ENCODE results near the gene TREM2.

TREM2 gene

DNA sequence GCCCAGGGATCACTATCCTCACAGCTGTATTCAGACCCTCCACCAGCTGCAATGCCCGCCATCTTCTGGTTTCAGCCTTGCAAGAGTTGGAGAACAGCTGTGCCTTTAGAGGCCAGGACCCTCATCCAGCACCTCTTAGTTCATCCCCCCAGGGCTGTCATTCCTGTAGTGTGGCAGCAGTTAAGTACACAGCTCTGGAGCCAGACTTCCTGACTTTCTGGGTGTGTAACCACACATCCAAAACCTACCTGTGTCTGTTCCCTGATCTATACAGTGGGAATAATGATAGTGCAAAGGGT is 452 bp upstream of the TREM2 start:
- Histone ChIP-seq H4K8ac (ENCODE audit: low read depth, low read length) (no peak overlapping the region), H2BK5ac (ENCODE audit: low read length) (no peak overlapping the region), H3K27me3 (ENCODE audit: control insufficient read depth in 3 of 3, insufficient read depth in 3 of 3, low read depth in 1 of 3, low read length in 3 of 3) (peaks cover 0 to 28% (median 0%) of the 10 kb centered on the region in 3 experiments)

DNA sequence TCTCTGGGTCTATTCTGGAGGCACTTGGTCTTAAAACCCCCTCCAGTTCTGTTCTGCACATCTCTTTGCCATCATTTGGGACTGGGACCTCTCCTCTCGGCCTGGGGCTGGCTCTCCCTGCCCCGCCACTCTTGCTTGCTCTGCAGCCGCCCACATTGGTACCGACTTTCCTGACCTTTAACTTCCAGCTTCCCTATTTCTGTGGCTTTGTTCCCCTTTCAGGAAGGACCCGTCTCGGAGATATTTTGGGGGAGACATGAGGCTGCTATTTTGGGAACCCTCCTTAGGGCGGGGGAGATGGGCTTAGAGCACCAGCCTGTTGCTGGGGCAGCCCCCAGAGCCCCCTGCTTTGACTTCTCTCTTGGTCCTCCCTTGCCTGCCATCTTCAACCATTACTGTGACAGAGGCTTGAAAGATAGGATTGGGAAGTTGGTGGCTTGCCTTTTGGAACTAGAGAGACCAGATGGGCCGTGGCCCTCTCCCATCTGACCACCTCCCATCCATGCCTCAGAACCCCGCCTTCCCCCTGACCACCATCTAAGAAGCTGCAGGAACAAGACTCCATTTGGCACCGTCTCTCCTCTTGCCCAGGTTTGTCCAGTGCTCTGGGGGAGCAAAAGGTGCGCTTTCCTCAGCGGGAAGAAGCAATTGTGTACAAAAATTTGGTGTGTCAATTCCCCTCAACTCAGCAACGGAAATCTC is 914 bp downstream of the TREM2 start:
- Histone ChIP-seq H3K4me2 (ENCODE audit: insufficient read depth, low read length, poor library complexity, severe bottlenecking) (no peak overlapping the region), H2BK12ac (ENCODE audit: low read length) (no peak overlapping the region), H2AK5ac (ENCODE audit: low read depth, low read length) (no peak overlapping the region), H3K14ac (ENCODE audit: low read length) (no peak overlapping the region), H3K18ac (ENCODE audit: low read length) (no peak overlapping the region), H3K79me1 (ENCODE audit: low read depth, low read length) (no peaks in the 10 kb centered on the region), H3K9me3 (replicated peaks in 1 of 2; ENCODE audit: control insufficient read depth in 2 of 2, insufficient read depth in 1 of 2, low read depth in 1 of 2, low read length in 2 of 2) (no peaks in the 10 kb centered on the region), H4K91ac (ENCODE audit: low read depth, low read length, poor library complexity) (no peak overlapping the region), H3K9ac (ENCODE audit: low read depth, low read length, poor library complexity) (no peak overlapping the region), H3K36me3 (replicated peaks in 1 of 2; ENCODE audit: control insufficient read depth in 2 of 2, insufficient read depth in 2 of 2, low read length in 2 of 2) (no peaks in the 10 kb centered on the region), H2AFZ (ENCODE audit: low read length) (no peak overlapping the region), H3K27me3 (ENCODE audit: control insufficient read depth in 3 of 3, insufficient read depth in 3 of 3, low read depth in 1 of 3, low read length in 3 of 3) (peaks cover 0 to 29% (median 0%) of the 10 kb centered on the region in 3 experiments), H2BK15ac (ENCODE audit: low read length) (no peak overlapping the region), H2BK120ac (ENCODE audit: low read depth, low read length) (no peak overlapping the region), H3K23ac (ENCODE audit: low read depth, low read length, poor library complexity) (no peak overlapping the region), H3K4me3 (ENCODE audit: low read length in 2 of 2) (no peak overlapping the region), H2BK5ac (ENCODE audit: low read length) (no peak overlapping the region), H3K4me1 (ENCODE audit: control insufficient read depth in 2 of 2, insufficient read depth in 1 of 2, low read depth in 1 of 2, low read length in 2 of 2) (peaks cover 0 to 4% of the 10 kb centered on the region in 2 donors), H3K27ac (replicated peaks; ENCODE audit: low read length) (no peak overlapping the region), H4K8ac (ENCODE audit: low read depth, low read length) (no peak overlapping the region), H3K4ac (ENCODE audit: low read length) (no peak overlapping the region)
- WGBS, 2 donors (ENCODE audit: extremely low coverage in 2 of 2, insufficient read length in 2 of 2, insufficient replicate concordance in 1 of 2): no CpG with 5 or more reads among the region's 13 CpGs
- no peak for DNase-seq (ENCODE audit: low spot score)

More for the DNA sequence above, 452 bp upstream of the TREM2 start:
- no peaks in the 10 kb centered on the region for H3K79me1 ChIP-seq (ENCODE audit: low read depth, low read length)
- no peak overlapping the region for H3K9ac ChIP-seq (ENCODE audit: low read depth, low read length, poor library complexity)
- no peak overlapping the region for H2BK12ac ChIP-seq (ENCODE audit: low read length)
- H3K4me2 ChIP-seq (ENCODE audit: insufficient read depth, low read length, poor library complexity, severe bottlenecking): no peak overlapping the region
- H3K4me1 ChIP-seq (ENCODE audit: control insufficient read depth in 2 of 2, insufficient read depth in 1 of 2, low read depth in 1 of 2, low read length in 2 of 2): peaks cover 0 to 4% of the 10 kb centered on the region in 2 donors
- H2AK5ac ChIP-seq (ENCODE audit: low read depth, low read length): no peak overlapping the region
- no peak overlapping the region for H4K91ac ChIP-seq (ENCODE audit: low read depth, low read length, poor library complexity)
- H3K27ac ChIP-seq (replicated peaks; ENCODE audit: low read length): no peak overlapping the region
- no peak overlapping the region for H2BK120ac ChIP-seq (ENCODE audit: low read depth, low read length)
- H3K4ac ChIP-seq (ENCODE audit: low read length): no peak overlapping the region
- DNase-seq (ENCODE audit: low spot score): no peak
- H3K23ac ChIP-seq (ENCODE audit: low read depth, low read length, poor library complexity): no peak overlapping the region
- no peaks in the 10 kb centered on the region for H3K36me3 ChIP-seq (replicated peaks in 1 of 2; ENCODE audit: control insufficient read depth in 2 of 2, insufficient read depth in 2 of 2, low read length in 2 of 2)
- no CpG with 5 or more reads among the region's 1 CpG for WGBS, 2 donors (ENCODE audit: extremely low coverage in 2 of 2, insufficient read length in 2 of 2, insufficient replicate concordance in 1 of 2)
- H2BK15ac ChIP-seq (ENCODE audit: low read length): no peak overlapping the region
- H3K9me3 ChIP-seq (replicated peaks in 1 of 2; ENCODE audit: control insufficient read depth in 2 of 2, insufficient read depth in 1 of 2, low read depth in 1 of 2, low read length in 2 of 2): no peaks in the 10 kb centered on the region
- H2AFZ ChIP-seq (ENCODE audit: low read length): no peak overlapping the region
- H3K18ac ChIP-seq (ENCODE audit: low read length): no peak overlapping the region
- no peak overlapping the region for H3K4me3 ChIP-seq (ENCODE audit: low read length in 2 of 2)
- no peak overlapping the region for H3K14ac ChIP-seq (ENCODE audit: low read length)

DNA sequence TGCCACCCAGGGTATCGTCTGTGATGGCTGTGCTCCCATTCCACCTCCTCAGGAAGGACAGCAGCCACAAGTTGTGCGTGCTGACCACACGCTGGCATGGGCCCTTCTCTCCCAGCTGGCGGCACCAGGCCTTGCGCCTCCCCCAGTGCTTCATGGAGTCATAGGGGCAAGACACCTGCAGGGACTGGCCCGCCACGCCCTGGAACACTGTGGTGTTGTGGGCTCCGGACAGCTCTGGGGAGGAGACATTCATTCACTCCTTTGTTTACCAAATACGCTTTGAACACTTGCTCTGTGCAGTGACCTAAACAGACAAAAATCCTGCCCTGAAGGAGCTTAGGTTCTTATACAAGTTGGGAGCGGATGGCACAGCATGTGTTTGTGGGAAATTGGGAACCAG is 1.5 kb downstream of the TREM2 start:
- Histone ChIP-seq H3K79me1 (ENCODE audit: low read depth, low read length) (no peaks in the 10 kb centered on the region), H4K8ac (ENCODE audit: low read depth, low read length) (no peak overlapping the region), H2BK12ac (ENCODE audit: low read length) (no peak overlapping the region), H3K14ac (ENCODE audit: low read length) (peak overlapping the region; percentile 26), H4K91ac (ENCODE audit: low read depth, low read length, poor library complexity) (no peak overlapping the region), H3K4ac (ENCODE audit: low read length) (no peak overlapping the region), H3K27ac (replicated peaks; ENCODE audit: low read length) (no peak overlapping the region), H3K4me1 (ENCODE audit: control insufficient read depth in 2 of 2, insufficient read depth in 1 of 2, low read depth in 1 of 2, low read length in 2 of 2) (peaks cover 0 to 4% of the 10 kb centered on the region in 2 donors), H3K18ac (ENCODE audit: low read length) (peak overlapping the region; percentile 32), H3K9me3 (replicated peaks in 1 of 2; ENCODE audit: control insufficient read depth in 2 of 2, insufficient read depth in 1 of 2, low read depth in 1 of 2, low read length in 2 of 2) (no peaks in the 10 kb centered on the region), H2AK5ac (ENCODE audit: low read depth, low read length) (peak overlapping the region; percentile 35), H3K36me3 (replicated peaks in 1 of 2; ENCODE audit: control insufficient read depth in 2 of 2, insufficient read depth in 2 of 2, low read length in 2 of 2) (no peaks in the 10 kb centered on the region), H3K4me2 (ENCODE audit: insufficient read depth, low read length, poor library complexity, severe bottlenecking) (no peak overlapping the region), H2BK5ac (ENCODE audit: low read length) (no peak overlapping the region), H2BK120ac (ENCODE audit: low read depth, low read length) (no peak overlapping the region), H3K23ac (ENCODE audit: low read depth, low read length, poor library complexity) (peak overlapping the region; percentile 37), H2AFZ (ENCODE audit: low read length) (no peak overlapping the region), H3K9ac (ENCODE audit: low read depth, low read length, poor library complexity) (no peak overlapping the region), H2BK15ac (ENCODE audit: low read length) (no peak overlapping the region), H3K4me3 (ENCODE audit: low read length in 2 of 2) (peak overlapping the region in 1 of 2 donors; percentile 14), H3K27me3 (ENCODE audit: control insufficient read depth in 3 of 3, insufficient read depth in 3 of 3, low read depth in 1 of 3, low read length in 3 of 3) (peaks cover 0 to 24% (median 0%) of the 10 kb centered on the region in 3 experiments)
- no peak for DNase-seq (ENCODE audit: low spot score)
- no CpG with 5 or more reads among the region's 10 CpGs for WGBS, 2 donors (ENCODE audit: extremely low coverage in 2 of 2, insufficient read length in 2 of 2, insufficient replicate concordance in 1 of 2)

DNA sequence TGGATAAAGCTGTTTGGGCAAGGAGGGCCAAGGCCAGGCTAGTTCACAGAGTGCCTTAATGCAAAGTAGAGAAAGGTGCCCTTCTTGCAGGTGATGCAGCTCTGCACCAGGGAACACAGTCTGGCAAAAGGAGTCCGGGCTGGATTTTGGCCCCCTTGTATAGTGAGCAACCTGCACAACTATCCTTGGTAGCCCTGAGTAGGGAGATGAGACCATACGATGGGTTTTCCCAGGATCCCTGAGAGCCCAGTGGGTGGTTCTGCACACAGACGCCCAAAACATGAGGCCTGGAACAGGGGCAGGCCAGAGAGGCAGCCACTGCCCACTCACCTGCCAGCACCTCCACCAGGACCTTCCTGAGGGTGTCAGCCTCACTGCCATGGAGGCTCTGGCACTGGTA is 2.0 kb downstream of the TREM2 start:
- no CpG with 5 or more reads among the region's 3 CpGs for WGBS, 2 donors (ENCODE audit: extremely low coverage in 2 of 2, insufficient read length in 2 of 2, insufficient replicate concordance in 1 of 2)

More for the DNA sequence above, 2.0 kb downstream of the TREM2 start:
- no peak overlapping the region for H3K27ac ChIP-seq (replicated peaks; ENCODE audit: low read length)
- no peaks in the 10 kb centered on the region for H3K9me3 ChIP-seq (replicated peaks in 1 of 2; ENCODE audit: control insufficient read depth in 2 of 2, insufficient read depth in 1 of 2, low read depth in 1 of 2, low read length in 2 of 2)
- no peak overlapping the region for H3K4ac ChIP-seq (ENCODE audit: low read length)
- H3K14ac ChIP-seq (ENCODE audit: low read length): peak overlapping the region; percentile 26
- H4K91ac ChIP-seq (ENCODE audit: low read depth, low read length, poor library complexity): no peak overlapping the region
- no peak overlapping the region for H3K9ac ChIP-seq (ENCODE audit: low read depth, low read length, poor library complexity)
- no peak overlapping the region for H3K4me2 ChIP-seq (ENCODE audit: insufficient read depth, low read length, poor library complexity, severe bottlenecking)
- H4K8ac ChIP-seq (ENCODE audit: low read depth, low read length): no peak overlapping the region
- H2BK15ac ChIP-seq (ENCODE audit: low read length): no peak overlapping the region
- H3K36me3 ChIP-seq (replicated peaks in 1 of 2; ENCODE audit: control insufficient read depth in 2 of 2, insufficient read depth in 2 of 2, low read length in 2 of 2): no peaks in the 10 kb centered on the region
- H2BK120ac ChIP-seq (ENCODE audit: low read depth, low read length): no peak overlapping the region
- H3K4me1 ChIP-seq (ENCODE audit: control insufficient read depth in 2 of 2, insufficient read depth in 1 of 2, low read depth in 1 of 2, low read length in 2 of 2): peaks cover 0 to 4% of the 10 kb centered on the region in 2 donors
- no peak overlapping the region for H2AK5ac ChIP-seq (ENCODE audit: low read depth, low read length)
- peaks cover 0 to 24% (median 0%) of the 10 kb centered on the region in 3 experiments for H3K27me3 ChIP-seq (ENCODE audit: control insufficient read depth in 3 of 3, insufficient read depth in 3 of 3, low read depth in 1 of 3, low read length in 3 of 3)
- H3K23ac ChIP-seq (ENCODE audit: low read depth, low read length, poor library complexity): peak overlapping the region; percentile 37
- H2BK12ac ChIP-seq (ENCODE audit: low read length): no peak overlapping the region
- H3K79me1 ChIP-seq (ENCODE audit: low read depth, low read length): no peaks in the 10 kb centered on the region
- H2BK5ac ChIP-seq (ENCODE audit: low read length): no peak overlapping the region
- peak overlapping the region in 1 of 2 donors; percentile 14 for H3K4me3 ChIP-seq (ENCODE audit: low read length in 2 of 2)
- no peak overlapping the region for H2AFZ ChIP-seq (ENCODE audit: low read length)
- DNase-seq (ENCODE audit: low spot score): no peak
- peak overlapping the region; percentile 32 for H3K18ac ChIP-seq (ENCODE audit: low read length)

Measured in neuronal stem cell (in vitro differentiated cells).